ENCODE results near the gene ZNF618. TPM values are rescaled to one million over a fixed set of nuclear protein-coding genes. Genes with fewer than 3 reads are reported as not detected.

The ZNF618 gene
- total RNA-seq, 1 donor from 2014 or later: 12.1 TPM

DNA sequence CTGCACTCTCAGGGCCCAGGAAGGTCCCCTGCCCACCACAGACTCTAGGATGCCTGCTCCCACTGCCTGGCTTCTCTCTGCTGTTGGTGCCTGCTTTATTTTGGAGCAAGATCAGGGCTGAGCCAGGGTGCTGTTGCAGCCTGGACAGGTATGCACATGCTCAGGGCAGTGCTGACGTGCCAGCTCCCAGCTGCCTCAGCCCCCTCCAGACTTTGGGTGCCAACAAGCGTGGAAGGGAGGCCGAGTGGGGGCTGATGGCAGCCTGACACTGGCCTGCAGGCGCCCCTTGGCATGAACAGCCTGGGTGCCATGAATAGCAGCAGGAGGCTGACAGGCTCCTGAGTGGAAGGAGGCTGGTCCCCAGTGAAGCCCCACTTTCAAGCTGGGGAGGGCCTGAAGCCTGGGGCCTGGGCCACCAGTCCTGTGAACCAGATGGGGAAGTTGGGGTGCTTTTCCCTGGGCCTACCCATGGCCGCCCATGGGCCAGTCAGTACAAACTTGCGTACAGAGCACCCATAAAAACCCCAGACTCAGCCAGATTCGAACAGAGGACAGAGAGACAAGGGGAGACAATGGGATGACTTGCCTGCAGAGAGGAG is 195.2 kb downstream of the ZNF618 start:
- TF ChIP-seq, protein P1, sequence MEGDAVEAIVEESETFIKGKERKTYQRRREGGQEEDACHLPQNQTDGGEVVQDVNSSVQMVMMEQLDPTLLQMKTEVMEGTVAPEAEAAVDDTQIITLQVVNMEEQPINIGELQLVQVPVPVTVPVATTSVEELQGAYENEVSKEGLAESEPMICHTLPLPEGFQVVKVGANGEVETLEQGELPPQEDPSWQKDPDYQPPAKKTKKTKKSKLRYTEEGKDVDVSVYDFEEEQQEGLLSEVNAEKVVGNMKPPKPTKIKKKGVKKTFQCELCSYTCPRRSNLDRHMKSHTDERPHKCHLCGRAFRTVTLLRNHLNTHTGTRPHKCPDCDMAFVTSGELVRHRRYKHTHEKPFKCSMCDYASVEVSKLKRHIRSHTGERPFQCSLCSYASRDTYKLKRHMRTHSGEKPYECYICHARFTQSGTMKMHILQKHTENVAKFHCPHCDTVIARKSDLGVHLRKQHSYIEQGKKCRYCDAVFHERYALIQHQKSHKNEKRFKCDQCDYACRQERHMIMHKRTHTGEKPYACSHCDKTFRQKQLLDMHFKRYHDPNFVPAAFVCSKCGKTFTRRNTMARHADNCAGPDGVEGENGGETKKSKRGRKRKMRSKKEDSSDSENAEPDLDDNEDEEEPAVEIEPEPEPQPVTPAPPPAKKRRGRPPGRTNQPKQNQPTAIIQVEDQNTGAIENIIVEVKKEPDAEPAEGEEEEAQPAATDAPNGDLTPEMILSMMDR (IDR thresholded peaks at IDR 0.05; ENCODE audit: insufficient read depth, low read length, poor library complexity, severe bottlenecking): no peak
- H3K4me3 ChIP-seq (ENCODE audit: low read depth, low read length): no peak overlapping the region
- no peak for DNase-seq (ENCODE audit: low read depth)
- H3K36me3 ChIP-seq (ENCODE audit: control insufficient read depth, insufficient read depth, low read length): no peaks in the 10 kb centered on the region
- peaks cover 9% of the 10 kb centered on the region for H3K27me3 ChIP-seq (ENCODE audit: control insufficient read depth, insufficient read depth, low read length)

GRCh38 chr9:114072184-114073140 is 196.4 kb downstream of the ZNF618 start:
- no peak for DNase-seq (ENCODE audit: low read depth)
- peaks cover 12% of the 10 kb centered on the region for H3K27me3 ChIP-seq (ENCODE audit: control insufficient read depth, insufficient read depth, low read length)
- TF ChIP-seq, protein P1 (IDR thresholded peaks at IDR 0.05; ENCODE audit: insufficient read depth, low read length, poor library complexity, severe bottlenecking): no peak

GRCh38 chr9:114075602-114076001 is 199.5 kb downstream of the ZNF618 start:
- no peak for DNase-seq (ENCODE audit: low read depth)
- TF ChIP-seq, protein P1 (IDR thresholded peaks at IDR 0.05; ENCODE audit: insufficient read depth, low read length, poor library complexity, severe bottlenecking): no peak
- Histone ChIP-seq H3K36me3 (ENCODE audit: control insufficient read depth, insufficient read depth, low read length) (no peaks in the 10 kb centered on the region), H3K4me3 (ENCODE audit: low read depth, low read length) (no peak overlapping the region), H3K27me3 (ENCODE audit: control insufficient read depth, insufficient read depth, low read length) (peaks cover 12% of the 10 kb centered on the region)

More at GRCh38 chr9:114072184-114073140, 196.4 kb downstream of the ZNF618 start:
- Histone ChIP-seq H3K4me3 (ENCODE audit: low read depth, low read length) (no peak overlapping the region), H3K36me3 (ENCODE audit: control insufficient read depth, insufficient read depth, low read length) (no peaks in the 10 kb centered on the region)

- peaks cover 12% of the 10 kb centered on the region for H3K27me3 ChIP-seq (ENCODE audit: control insufficient read depth, insufficient read depth, low read length)
- TF ChIP-seq, protein P1 (IDR thresholded peaks at IDR 0.05; ENCODE audit: insufficient read depth, low read length, poor library complexity, severe bottlenecking): no peak
- H3K4me3 ChIP-seq (ENCODE audit: low read depth, low read length): no peak overlapping the region
- no peaks in the 10 kb centered on the region for H3K36me3 ChIP-seq (ENCODE audit: control insufficient read depth, insufficient read depth, low read length)
- no peak for DNase-seq (ENCODE audit: low read depth)
Observed at GRCh38 chr9:114076237-114077161, 200.4 kb downstream of the ZNF618 start.

DNA sequence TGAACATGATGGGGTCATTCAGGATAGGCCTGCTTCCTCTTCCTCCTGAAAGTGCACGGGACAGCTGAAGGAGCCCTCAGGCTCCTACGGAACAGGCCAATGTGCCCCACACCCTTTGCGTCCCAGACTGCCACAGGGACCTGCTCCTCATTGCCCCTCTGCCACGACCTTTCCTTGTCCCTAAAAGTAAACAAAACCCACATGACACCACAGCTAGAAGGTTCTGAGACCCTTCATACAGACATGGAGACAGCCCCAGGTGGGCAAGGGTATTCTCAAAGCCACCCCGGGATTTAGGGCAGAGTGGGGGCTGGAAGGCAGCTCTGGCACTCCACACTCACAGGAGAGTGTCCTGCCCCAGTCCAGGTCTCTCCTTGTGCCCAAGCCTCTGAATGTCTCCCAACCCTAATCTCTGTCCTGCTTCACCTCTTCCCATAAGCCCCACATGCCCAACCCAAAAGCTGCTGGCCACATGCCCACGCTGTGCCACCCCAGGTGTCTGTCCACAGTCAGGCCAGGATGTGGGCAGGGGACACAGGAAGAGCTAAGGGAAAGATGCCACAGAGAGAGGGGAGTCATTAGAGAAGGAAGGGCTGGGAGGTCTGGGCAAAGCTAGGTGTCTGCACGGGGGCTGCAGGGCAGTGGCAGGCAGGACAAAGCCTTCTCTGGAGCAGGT is 201.2 kb downstream of the ZNF618 start:
- H3K4me3 ChIP-seq (ENCODE audit: low read depth, low read length): no peak overlapping the region
- H3K36me3 ChIP-seq (ENCODE audit: control insufficient read depth, insufficient read depth, low read length): no peaks in the 10 kb centered on the region
- H3K27me3 ChIP-seq (ENCODE audit: control insufficient read depth, insufficient read depth, low read length): peaks cover 12% of the 10 kb centered on the region
- no peak for DNase-seq (ENCODE audit: low read depth)
- TF ChIP-seq, protein P1 (IDR thresholded peaks at IDR 0.05; ENCODE audit: insufficient read depth, low read length, poor library complexity, severe bottlenecking): no peak

Data from kidney epithelial cell (primary cell).